ENCODE results near the gene ANKS3. TPM values are rescaled to one million over a fixed set of nuclear protein-coding genes. Genes with fewer than 3 reads are reported as not detected.
A peak's percentile ranks its signal among the peaks of the same experiment; 100 is the strongest.

ANKS3 gene
- polyA plus RNA-seq, 3 donors, result 0.59 to 13.7 (median 0.95) TPM

DNA sequence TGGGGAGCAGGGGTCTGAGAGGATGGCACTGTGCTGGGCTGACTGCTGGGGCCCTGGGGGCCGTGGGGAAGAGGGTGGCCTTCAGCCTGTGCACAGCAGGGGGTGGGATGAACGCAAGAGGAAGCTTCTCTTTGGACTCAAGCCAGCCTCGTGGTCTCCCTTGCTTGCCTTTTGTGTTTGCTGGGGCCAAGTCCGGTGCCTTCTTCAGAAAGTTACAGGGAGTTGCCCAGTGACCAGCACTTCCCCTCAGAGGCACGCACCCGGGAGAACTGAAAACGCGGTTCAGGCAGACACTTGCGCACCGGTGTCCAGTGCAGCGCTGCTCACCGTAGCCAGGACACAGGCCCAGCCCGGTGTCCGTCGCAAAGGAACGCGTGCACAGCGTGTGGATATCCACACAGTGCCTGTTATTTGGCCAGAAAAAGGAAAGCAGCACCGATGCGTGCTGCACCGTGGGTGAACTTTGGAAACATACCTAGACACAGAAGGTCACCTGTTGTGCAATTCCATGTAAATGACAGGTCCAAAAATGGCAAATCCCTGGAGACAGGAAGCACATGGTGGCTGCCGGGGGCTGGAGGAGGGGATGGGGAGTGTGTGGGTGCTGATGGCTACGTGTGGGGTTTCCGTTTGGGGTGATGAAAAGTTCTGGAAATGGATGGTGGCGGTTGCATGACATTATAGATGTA lies 70.2 kb downstream of the ANKS3 start:
- peaks cover 27% of the 10 kb centered on the region for H4K20me1 ChIP-seq (ENCODE audit: insufficient read depth, low read length)
- peak overlapping the region in 1 of 3 experiments; percentile 48 for H3K4me3 ChIP-seq (replicated peaks in 1 of 3; ENCODE audit: low read depth in 2 of 3, low read length in 3 of 3)
- H3K4me3 Mint-ChIP-seq, result peak overlapping the region; percentile 73 to 89
- peaks cover 20 to 28% of the 10 kb centered on the region in 2 donors for H3K36me3 Mint-ChIP-seq
- peaks cover 34% of the 10 kb centered on the region for H3K79me2 ChIP-seq (ENCODE audit: insufficient read depth, low read length)
- H3K36me3 ChIP-seq (replicated peaks in 1 of 2; ENCODE audit: control insufficient read depth in 1 of 2, insufficient read depth in 2 of 2, low read length in 2 of 2), result peaks cover 43 to 47% of the 10 kb centered on the region in 2 donors
- TF ChIP-seq, protein P1, sequence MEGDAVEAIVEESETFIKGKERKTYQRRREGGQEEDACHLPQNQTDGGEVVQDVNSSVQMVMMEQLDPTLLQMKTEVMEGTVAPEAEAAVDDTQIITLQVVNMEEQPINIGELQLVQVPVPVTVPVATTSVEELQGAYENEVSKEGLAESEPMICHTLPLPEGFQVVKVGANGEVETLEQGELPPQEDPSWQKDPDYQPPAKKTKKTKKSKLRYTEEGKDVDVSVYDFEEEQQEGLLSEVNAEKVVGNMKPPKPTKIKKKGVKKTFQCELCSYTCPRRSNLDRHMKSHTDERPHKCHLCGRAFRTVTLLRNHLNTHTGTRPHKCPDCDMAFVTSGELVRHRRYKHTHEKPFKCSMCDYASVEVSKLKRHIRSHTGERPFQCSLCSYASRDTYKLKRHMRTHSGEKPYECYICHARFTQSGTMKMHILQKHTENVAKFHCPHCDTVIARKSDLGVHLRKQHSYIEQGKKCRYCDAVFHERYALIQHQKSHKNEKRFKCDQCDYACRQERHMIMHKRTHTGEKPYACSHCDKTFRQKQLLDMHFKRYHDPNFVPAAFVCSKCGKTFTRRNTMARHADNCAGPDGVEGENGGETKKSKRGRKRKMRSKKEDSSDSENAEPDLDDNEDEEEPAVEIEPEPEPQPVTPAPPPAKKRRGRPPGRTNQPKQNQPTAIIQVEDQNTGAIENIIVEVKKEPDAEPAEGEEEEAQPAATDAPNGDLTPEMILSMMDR (IDR thresholded peaks at IDR 0.05), result peak; percentile 22
- H2AFZ ChIP-seq (ENCODE audit: insufficient read depth, low read depth, low read length, poor library complexity, severe bottlenecking), result peak overlapping the region; percentile 49
- peak overlapping the region; percentile 88 to 93 for H3K27ac ChIP-seq (ENCODE audit: low read depth in 1 of 2, low read length in 2 of 2)
- H3K4me1 Mint-ChIP-seq, result peaks cover 56% of the 10 kb centered on the region
- peak overlapping the region; percentile 58 for H3K4me2 ChIP-seq (replicated peaks; ENCODE audit: extremely low read depth, low read length, poor library complexity, severe bottlenecking)
- DNase-seq, result peak; percentile 93 to 98 (median 94)
- no peaks in the 10 kb centered on the region for H3K27me3 Mint-ChIP-seq (ENCODE audit: low read depth in 3 of 3)
- no peaks in the 10 kb centered on the region for H3K9me3 ChIP-seq (replicated peaks in 1 of 2; ENCODE audit: control insufficient read depth in 1 of 2, insufficient read depth in 1 of 2, low read length in 2 of 2)
- 2% methylated on average over 24 of the region's 25 CpGs for WGBS (ENCODE audit: insufficient coverage)
- no peaks in the 10 kb centered on the region for H3K27me3 ChIP-seq (ENCODE audit: control insufficient read depth in 2 of 2, insufficient read depth in 2 of 2, low read length in 2 of 2)
- H3K4me1 ChIP-seq (ENCODE audit: control insufficient read depth in 1 of 2, insufficient read depth in 2 of 2, low read length in 2 of 2), result peaks cover 43 to 55% of the 10 kb centered on the region in 2 donors
- peak overlapping the region; percentile 93 to 99 (median 98) for H3K27ac Mint-ChIP-seq
- intact Hi-C loops (cut with micrococcal nuclease), result loop anchor here (2.0 to 5.0 kb wide), 2 partner anchors 17 to 37 kb away; no protein-coding TSS in a partner anchor
- H3K9me3 Mint-ChIP-seq, result no peaks in the 10 kb centered on the region
- peak overlapping the region; percentile 64 for H3K9ac ChIP-seq (ENCODE audit: insufficient read depth, low read length, poor library complexity, severe bottlenecking)

DNA sequence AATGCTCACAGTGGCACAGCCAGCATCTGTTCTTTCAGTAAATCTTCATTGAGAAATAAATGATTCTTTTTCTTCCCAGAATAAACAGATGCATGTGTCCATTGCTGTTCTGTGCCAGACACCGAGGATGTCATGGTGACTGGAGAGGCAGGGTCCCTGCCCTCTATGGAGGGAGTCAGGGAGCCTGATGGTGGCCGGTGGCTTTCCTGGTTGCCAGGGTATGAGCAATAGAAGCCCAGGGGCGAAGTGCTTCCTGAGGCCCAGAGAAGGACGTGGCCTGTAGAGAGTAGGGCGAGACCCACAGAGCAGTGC lies 70.7 kb downstream of the ANKS3 start:
- no peak for DNase-seq
- H4K20me1 ChIP-seq (ENCODE audit: insufficient read depth, low read length), result peaks cover 27% of the 10 kb centered on the region
- H2AFZ ChIP-seq (ENCODE audit: insufficient read depth, low read depth, low read length, poor library complexity, severe bottlenecking), result peak overlapping the region; percentile 49
- peaks cover 34% of the 10 kb centered on the region for H3K79me2 ChIP-seq (ENCODE audit: insufficient read depth, low read length)
- Mint-ChIP-seq H3K4me3 (peak overlapping the region; percentile 73 to 89), H3K27me3 (ENCODE audit: low read depth in 3 of 3) (no peaks in the 10 kb centered on the region), H3K9me3 (no peaks in the 10 kb centered on the region), H3K27ac (peak overlapping the region; percentile 93 to 99 (median 98)), H3K36me3 (peaks cover 25 to 33% of the 10 kb centered on the region in 2 donors), H3K4me1 (peaks cover 56% of the 10 kb centered on the region)
- peak overlapping the region; percentile 58 for H3K4me2 ChIP-seq (replicated peaks; ENCODE audit: extremely low read depth, low read length, poor library complexity, severe bottlenecking)
- H3K27ac ChIP-seq (ENCODE audit: low read depth in 1 of 2, low read length in 2 of 2), result peak overlapping the region; percentile 88 to 93
- no peaks in the 10 kb centered on the region for H3K27me3 ChIP-seq (ENCODE audit: control insufficient read depth in 2 of 2, insufficient read depth in 2 of 2, low read length in 2 of 2)
- intact Hi-C loops (cut with micrococcal nuclease), result loop anchor here (5.0 kb wide), 1 partner anchor 36 kb away; no protein-coding TSS in a partner anchor
- H3K9me3 ChIP-seq (replicated peaks in 1 of 2; ENCODE audit: control insufficient read depth in 1 of 2, insufficient read depth in 1 of 2, low read length in 2 of 2), result no peaks in the 10 kb centered on the region
- peak overlapping the region in 1 of 3 experiments; percentile 48 for H3K4me3 ChIP-seq (replicated peaks in 1 of 3; ENCODE audit: low read depth in 2 of 3, low read length in 3 of 3)
- 7% methylated on average over 5 of the region's 5 CpGs for WGBS (ENCODE audit: insufficient coverage)
- TF ChIP-seq, protein P1 (IDR thresholded peaks at IDR 0.05), result no peak
- H3K36me3 ChIP-seq (replicated peaks in 1 of 2; ENCODE audit: control insufficient read depth in 1 of 2, insufficient read depth in 2 of 2, low read length in 2 of 2), result peaks cover 42 to 47% of the 10 kb centered on the region in 2 donors
- peaks cover 43 to 55% of the 10 kb centered on the region in 2 donors for H3K4me1 ChIP-seq (ENCODE audit: control insufficient read depth in 1 of 2, insufficient read depth in 2 of 2, low read length in 2 of 2)
- H3K9ac ChIP-seq (ENCODE audit: insufficient read depth, low read length, poor library complexity, severe bottlenecking), result peak overlapping the region; percentile 64
